ENCODE data around the gene AP3S1. TPM values are rescaled to one million over a fixed set of nuclear protein-coding genes. Genes with fewer than 3 reads are reported as not detected.

AP3S1 gene
- 62.1 and 67.5 TPM in 2 replicates for total RNA-seq

GRCh38 chr5:115841382-115842088, at the start of gene AP3S1, which contains the start of gene ATG12:
AP3S1 (plus strand) TSS chr5:115841935; CDS start chr5:115842038, 103 bp downstream.
ATG12 (minus strand) TSS chr5:115841565; CDS start chr5:115841552, 13 bp downstream.

GRCh38 chr5:115816226-115817081, 25.3 kb upstream of the AP3S1 start, which contains the start of gene CDO1:
CDO1 (minus strand) TSS chr5:115816659; CDS start chr5:115816397, 262 bp downstream.

DNA sequence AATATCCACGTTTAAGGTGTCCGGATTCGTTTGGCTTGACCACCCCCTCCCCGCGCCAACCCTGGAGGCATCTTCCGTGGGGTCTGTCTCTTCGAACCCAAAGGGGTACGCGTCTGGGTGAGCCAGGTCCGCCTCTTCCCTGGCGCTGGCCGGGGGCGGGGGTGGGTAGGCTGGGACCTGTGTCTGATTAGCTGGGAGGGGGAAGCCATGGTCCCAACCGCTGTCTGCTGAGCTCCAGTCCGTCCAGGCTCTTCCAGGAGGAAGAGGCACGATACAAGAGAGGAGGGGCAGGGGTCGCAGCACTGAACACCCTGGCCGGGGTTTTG, 120.5 kb downstream of the AP3S1 start, which contains the start of gene LVRN:
Gene LVRN (plus strand): TSS at position 237 of the 326 bp plus-strand sequence. CDS start 143 bp downstream, outside the sequence.

Other genes with a start within 250 kb of the AP3S1 start
- 0.17 and 0.43 TPM in 2 replicates for gene TICAM2, start 239.5 kb upstream of the AP3S1 start, total RNA-seq
- 96.3 and 119 TPM in 2 replicates for gene TMED7, start 215.9 kb upstream of the AP3S1 start, total RNA-seq
- gene CDO1, start 25.3 kb upstream of the AP3S1 start, total RNA-seq: 0.43 and 1.7 TPM in 2 replicates
- gene ATG12, start 370 bp upstream of the AP3S1 start, total RNA-seq: 31.1 and 38.0 TPM in 2 replicates
- gene LVRN, start 120.5 kb downstream of the AP3S1 start, total RNA-seq: 0.09 and 0.22 TPM in 2 replicates
- gene ARL14EPL, start 190.5 kb downstream of the AP3S1 start, total RNA-seq: 0.17 and 0.33 TPM in 2 replicates
- 57.6 and 63.7 TPM in 2 replicates for gene COMMD10, start 243.1 kb downstream of the AP3S1 start, total RNA-seq